GM19099 (cell line): ENCODE results near the gene ANKRD53.

Source experiments
- POLR2A ChIP-seq: IDR thresholded peaks from 3 replicates; pipeline ENCODE4 v1.6.1; 2011; ENCODE audit warnings: low read depth; ENCODE audit not compliant: insufficient read length; ENCODE audit errors: extremely low read depth

The ANKRD53 gene

GRCh38 chr2:70988726-70989648 is 10.6 kb downstream of the ANKRD53 start:
- TF ChIP-seq POLR2A: no peak

DNA sequence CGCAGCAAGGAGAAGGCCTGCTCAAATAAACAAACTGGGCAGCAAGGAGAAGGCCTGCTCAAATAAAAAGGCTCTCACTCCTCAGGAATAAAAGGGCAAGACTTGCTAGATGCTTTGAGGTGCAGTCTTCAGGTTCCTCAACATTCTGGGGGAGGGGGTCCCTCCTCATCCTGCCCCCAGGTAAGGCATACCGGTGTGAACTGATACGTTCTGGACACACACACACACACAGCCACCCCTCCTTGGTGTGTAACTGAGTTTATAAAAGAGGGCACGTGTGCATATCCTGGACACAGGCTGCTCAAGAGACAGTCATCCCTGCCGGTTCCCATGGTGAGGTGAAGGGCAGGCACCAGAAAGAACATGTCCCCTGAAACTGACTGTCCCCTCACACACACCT is 11.8 kb downstream of the ANKRD53 start:
- TF ChIP-seq POLR2A: no peak

- no peak for TF ChIP-seq POLR2A
Measured at GRCh38 chr2:70991142-70991541, 12.7 kb downstream of the ANKRD53 start.

DNA sequence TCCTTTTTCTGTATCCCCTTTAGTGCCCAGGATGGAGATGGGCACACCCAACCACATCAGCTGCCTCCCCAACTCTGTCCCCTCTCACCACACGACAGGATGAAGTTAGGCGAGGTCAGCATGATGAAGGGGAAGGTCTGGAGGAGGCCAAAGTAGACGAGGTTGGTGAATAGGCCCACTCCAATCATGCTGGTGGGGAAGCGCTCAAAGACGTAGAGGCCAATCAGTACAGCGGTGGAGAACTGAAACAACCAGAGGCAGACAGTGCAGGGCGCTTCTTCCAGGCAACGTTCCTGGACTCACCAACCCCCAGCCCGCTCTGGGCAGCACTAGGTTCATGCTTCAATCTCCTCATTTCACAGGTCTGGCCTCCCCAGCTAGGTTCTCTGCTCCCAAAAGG is 13.3 kb downstream of the ANKRD53 start:
- TF ChIP-seq POLR2A: no peak

GRCh38 chr2:70992945-70993853 is 14.8 kb downstream of the ANKRD53 start:
- TF ChIP-seq POLR2A: no peak

DNA sequence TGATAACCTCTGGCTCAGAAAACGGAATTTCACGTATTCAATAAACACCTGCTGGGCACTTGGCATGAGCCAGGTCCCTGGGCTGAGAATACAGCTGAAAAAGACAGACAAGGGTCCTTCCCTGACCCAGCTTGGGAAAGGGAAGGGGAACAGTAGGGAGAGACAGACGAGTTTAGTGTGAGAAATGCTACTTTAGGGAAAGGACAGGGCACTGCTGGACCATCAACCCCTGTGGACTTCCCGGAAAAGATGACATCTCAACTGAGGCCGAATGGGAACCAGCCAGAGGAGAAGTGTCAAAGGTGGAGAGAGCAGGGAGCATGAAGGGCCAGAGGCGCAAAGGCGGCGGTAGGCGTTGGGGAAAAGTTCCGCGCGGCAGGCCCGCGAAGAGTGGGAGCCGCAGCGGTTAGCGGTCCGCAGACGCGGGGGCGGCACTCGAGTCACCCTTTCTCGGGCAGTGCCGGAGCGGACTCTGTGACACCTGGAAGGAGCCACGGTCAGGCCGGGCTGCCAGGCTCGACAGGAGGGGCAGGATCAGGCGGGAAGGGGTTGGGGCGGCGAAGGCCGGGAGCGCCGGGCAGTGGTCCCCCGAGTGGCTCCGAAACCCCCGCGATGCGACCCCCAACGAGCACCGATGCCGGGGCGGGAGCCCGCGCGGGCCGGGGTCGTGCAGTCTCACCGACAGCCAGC is 15.7 kb downstream of the ANKRD53 start:
- no peak for TF ChIP-seq POLR2A

- TF ChIP-seq POLR2A: peak; percentile 79
Measured at GRCh38 chr2:70994699-70995425, 16.4 kb downstream of the ANKRD53 start, which contains the start of gene TEX261. TSS of gene TEX261 (minus strand) at chr2:70994873. CDS start at chr2:70994757, 116 bp downstream.

GRCh38 chr2:70995426-70995729 is 16.9 kb downstream of the ANKRD53 start:
- TF ChIP-seq POLR2A: no peak

- no peak for TF ChIP-seq POLR2A
Measured at GRCh38 chr2:70999362-70999761, 20.9 kb downstream of the ANKRD53 start.

DNA sequence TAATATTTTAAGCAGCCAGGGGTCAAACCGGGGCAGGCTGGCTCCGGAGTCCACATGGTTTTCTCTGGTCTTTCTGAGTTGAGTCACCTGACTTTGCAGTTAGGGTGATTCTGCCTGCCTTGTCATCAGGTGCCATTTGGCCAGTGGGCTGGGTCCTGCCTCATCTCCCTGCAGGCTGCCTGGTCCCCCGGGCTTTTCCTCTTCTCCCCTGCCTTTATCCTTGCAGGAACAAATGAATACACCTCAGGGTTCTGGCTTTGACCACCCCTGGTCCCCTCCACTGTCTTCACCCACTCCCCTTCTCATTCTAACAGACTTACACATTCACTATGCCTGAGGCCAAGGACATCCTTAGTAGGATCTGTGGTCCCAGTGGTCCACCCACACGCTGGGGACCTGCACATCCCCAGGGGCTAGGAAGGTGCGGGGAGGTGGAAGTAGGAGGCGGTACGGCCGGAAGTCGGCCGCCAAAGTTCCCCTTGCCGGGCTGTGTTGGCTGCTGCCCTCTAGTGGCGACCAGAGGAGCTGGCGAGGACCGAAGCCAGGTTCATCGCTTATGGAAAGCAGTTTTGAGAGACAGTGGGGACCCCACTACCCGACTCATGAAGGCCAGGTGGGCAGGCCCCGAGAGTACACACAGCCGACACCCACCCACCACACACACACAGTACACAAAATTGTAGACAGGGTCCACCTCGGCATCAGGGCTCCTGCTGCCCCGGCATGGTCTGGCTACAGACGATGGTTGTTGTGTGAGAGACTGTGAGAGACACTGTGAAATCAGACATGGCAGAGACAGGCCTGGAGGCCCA is 22.6 kb downstream of the ANKRD53 start:
- peak; percentile 64 for TF ChIP-seq POLR2A

DNA sequence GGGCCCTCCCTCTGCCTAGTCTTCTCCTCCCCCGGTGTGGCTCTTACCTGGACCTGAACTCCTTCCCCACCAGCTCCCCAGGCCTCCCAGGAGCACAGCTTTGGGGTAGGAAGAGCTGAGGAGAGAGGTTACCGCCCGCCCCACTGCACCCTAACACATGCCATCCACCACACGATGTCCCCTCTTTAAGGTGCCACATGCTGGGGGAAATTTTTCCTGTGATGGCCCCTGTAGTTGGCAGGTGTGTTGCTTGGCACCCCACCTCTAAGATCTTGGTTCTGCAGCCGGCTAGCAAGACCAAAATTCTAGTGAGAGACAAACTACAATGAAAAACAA is 23.1 kb downstream of the ANKRD53 start:
- no peak for TF ChIP-seq POLR2A

GRCh38 chr2:71001981-71002570 is 23.6 kb downstream of the ANKRD53 start:
- no peak for TF ChIP-seq POLR2A

DNA sequence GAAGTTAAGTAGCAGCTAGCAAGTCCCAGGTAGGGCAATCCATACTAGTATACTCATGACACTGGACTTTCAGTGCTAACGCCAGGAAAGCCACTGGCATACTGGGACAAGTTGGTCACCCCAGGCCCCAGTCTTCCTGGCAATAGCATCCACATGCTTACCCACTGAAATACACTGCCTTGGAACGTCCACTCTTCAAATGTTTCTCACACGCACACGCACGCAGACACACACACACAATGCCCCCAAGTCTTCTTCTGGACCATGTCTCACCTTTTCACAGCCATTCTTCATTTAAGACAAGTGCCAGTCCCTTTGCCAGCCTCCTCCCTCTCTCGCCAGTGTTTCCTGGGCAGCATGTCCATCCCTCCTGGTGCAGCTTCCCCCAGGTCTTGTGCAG is 25.0 kb downstream of the ANKRD53 start:
- TF ChIP-seq POLR2A: no peak
